Middle frontal gyrus (tissue), 1 donor: ENCODE measurements around the gene SLC1A7.

Experiments used
- DNase-seq: peaks from one replicate; pipeline ENCODE4 v3.0.0-alpha.2; 2015; ENCODE audit warnings: low spot score; ENCODE audit errors: extremely low spot score

Gene SLC1A7

GRCh38 chr1:53160924-53161378, 18.5 kb upstream of the SLC1A7 start:
- no peak for DNase-seq

- no peak for DNase-seq
These were observed 16.5 kb upstream of the SLC1A7 start for GRCh38 chr1:53158900-53159299.

GRCh38 chr1:53156783-53157182, 14.3 kb upstream of the SLC1A7 start:
- DNase-seq: no peak

GRCh38 chr1:53155945-53156344, 13.5 kb upstream of the SLC1A7 start:
- DNase-seq: no peak

GRCh38 chr1:53155534-53155933, 13.1 kb upstream of the SLC1A7 start:
- no peak for DNase-seq

GRCh38 chr1:53154859-53155438, 12.5 kb upstream of the SLC1A7 start:
- DNase-seq: no peak

GRCh38 chr1:53153752-53154151, 11.3 kb upstream of the SLC1A7 start:
- no peak for DNase-seq

GRCh38 chr1:53148123-53148522, 5.7 kb upstream of the SLC1A7 start:
- DNase-seq: no peak

- DNase-seq: no peak
These were observed 4.7 kb upstream of the SLC1A7 start for GRCh38 chr1:53147174-53147573.

- no peak for DNase-seq
These were observed 3.7 kb upstream of the SLC1A7 start for GRCh38 chr1:53145942-53146708.

- no peak for DNase-seq
These were observed 3.1 kb upstream of the SLC1A7 start for GRCh38 chr1:53145619-53145941.

GRCh38 chr1:53145051-53145600, 2.7 kb upstream of the SLC1A7 start:
- DNase-seq: no peak

- no peak for DNase-seq
These were observed 1.8 kb upstream of the SLC1A7 start for GRCh38 chr1:53144201-53144600.

GRCh38 chr1:53143527-53143926, 1.1 kb upstream of the SLC1A7 start:
- no peak for DNase-seq

- no peak for DNase-seq
These were observed 867 bp downstream of the SLC1A7 start for GRCh38 chr1:53141487-53142055.

- no peak for DNase-seq
These were observed 2.0 kb downstream of the SLC1A7 start for GRCh38 chr1:53140451-53140850.

GRCh38 chr1:53139951-53140361, 2.5 kb downstream of the SLC1A7 start:
- DNase-seq: no peak

- DNase-seq: no peak
These were observed 3.2 kb downstream of the SLC1A7 start for GRCh38 chr1:53138991-53139884.

GRCh38 chr1:53137729-53138128, 4.7 kb downstream of the SLC1A7 start:
- no peak for DNase-seq

- DNase-seq: no peak
These were observed 6.7 kb downstream of the SLC1A7 start for GRCh38 chr1:53135735-53136114.

- no peak for DNase-seq
These were observed 7.3 kb downstream of the SLC1A7 start for GRCh38 chr1:53134961-53135734.
